Measurements from ENCODE around the gene NSMCE4A. TPM values are rescaled to one million over a fixed set of nuclear protein-coding genes. Genes with fewer than 3 reads are reported as not detected.
"Not testable (repeated sequence)": the region's sequence is repeated elsewhere in the genome, so short reads cannot be mapped to it uniquely, and the experiment has no call there.

NSMCE4A gene
- total RNA-seq, 1 donor from 2014 or later: 88.9 TPM

DNA sequence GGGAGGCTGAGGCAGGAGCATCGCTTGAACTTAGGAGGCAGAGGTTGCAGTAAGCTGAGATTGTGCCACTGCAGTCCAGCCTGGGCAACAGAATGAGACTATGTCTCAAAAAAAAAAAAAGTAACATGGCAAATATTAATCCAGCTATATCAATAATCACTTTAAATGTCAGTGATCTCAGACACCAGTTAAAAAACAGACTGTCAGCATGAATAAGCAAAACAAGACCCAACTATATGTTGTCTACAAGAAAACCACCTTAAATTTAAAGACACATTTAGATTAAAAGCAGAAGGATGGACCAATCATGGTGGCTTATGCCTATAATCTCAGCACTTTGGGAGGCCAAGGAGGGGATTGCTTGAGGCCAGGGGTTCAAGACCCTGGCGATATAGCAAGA, 38.7 kb downstream of the NSMCE4A start:
- no peak for DNase-seq
- H3K9me3 Mint-ChIP-seq: no peaks in the 10 kb centered on the region
- no peaks in the 10 kb centered on the region for H3K4me1 Mint-ChIP-seq
- H3K36me3 Mint-ChIP-seq (ENCODE audit: low read depth): no peaks in the 10 kb centered on the region
- no peak overlapping the region for H3K4me3 Mint-ChIP-seq
- no peak overlapping the region for H3K27ac Mint-ChIP-seq
- peaks cover 11% of the 10 kb centered on the region for H3K27me3 Mint-ChIP-seq
- intact Hi-C loops (cut with micrococcal nuclease): no loop called here

DNA sequence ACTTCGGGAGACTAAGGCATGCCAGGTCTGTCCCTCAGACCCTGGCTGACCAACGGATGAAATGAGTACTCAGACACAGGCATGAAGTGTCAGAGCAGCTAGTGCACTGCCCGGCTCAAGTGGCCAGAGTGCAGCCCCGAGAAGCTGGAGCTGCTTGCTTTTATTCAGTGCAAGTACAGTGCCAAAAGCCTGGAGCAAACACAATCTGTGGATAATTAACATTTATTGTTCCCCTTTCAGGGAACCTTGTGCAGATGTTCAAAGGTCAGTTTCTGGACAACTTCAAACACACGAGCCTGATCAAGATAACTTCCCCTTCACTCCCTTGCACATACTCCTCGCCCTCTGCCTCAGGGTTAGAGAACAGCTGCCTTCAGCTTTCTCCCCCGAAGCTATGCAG, 39.3 kb downstream of the NSMCE4A start:
- intact Hi-C loops (cut with micrococcal nuclease): no loop called here
- no peaks in the 10 kb centered on the region for H3K9me3 Mint-ChIP-seq
- no peak for DNase-seq
- H3K4me1 Mint-ChIP-seq: no peaks in the 10 kb centered on the region
- H3K27ac Mint-ChIP-seq: no peak overlapping the region
- no peaks in the 10 kb centered on the region for H3K36me3 Mint-ChIP-seq (ENCODE audit: low read depth)
- H3K4me3 Mint-ChIP-seq: no peak overlapping the region
- H3K27me3 Mint-ChIP-seq: peaks cover 11% of the 10 kb centered on the region

DNA sequence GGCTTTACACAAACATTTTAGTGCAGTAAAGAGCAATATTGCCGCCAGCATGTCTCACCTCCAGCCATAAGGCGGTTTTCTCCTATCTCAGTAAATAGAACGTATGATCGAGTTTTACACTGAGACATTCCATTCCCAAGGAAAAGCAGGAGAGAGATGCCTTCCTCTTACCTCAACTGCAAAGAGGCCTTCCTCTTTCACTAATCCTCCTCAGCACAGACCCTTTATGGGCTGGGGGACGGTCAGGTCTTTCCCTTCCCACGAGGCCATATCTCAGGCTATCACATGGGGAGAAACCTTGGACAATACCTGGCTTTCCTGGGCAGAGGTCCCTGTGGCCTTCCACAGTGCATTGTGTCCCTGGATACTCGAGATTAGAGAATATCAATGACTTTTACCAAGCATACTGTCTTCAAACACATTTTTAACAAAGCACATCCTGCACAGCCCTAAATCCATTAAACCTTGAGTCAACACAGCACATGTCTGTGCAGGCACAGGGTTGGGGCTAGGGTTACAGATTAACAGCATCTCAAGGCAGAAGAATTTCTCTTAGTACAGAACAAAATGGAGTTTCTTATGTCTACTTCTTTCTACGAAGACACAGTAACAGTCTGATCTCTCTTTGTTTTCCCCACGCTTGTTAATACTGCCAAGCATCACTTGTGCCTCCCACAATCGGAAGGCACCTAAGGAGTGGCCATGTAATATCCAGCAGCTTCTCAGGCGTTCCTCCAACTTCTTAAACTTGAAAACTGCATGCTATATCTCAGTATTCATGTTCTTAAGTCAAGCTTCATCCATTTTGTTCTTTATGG, 44.5 kb downstream of the NSMCE4A start:
- H3K27me3 Mint-ChIP-seq; DNase-seq; H3K27ac Mint-ChIP-seq; H3K36me3 Mint-ChIP-seq (ENCODE audit: low read depth); H3K9me3 Mint-ChIP-seq; intact Hi-C loops (cut with micrococcal nuclease): not testable (repeated sequence)
- Mint-ChIP-seq H3K4me3 (peak overlapping the region; percentile 63), H3K4me1 (peaks cover 14% of the 10 kb centered on the region)

DNA sequence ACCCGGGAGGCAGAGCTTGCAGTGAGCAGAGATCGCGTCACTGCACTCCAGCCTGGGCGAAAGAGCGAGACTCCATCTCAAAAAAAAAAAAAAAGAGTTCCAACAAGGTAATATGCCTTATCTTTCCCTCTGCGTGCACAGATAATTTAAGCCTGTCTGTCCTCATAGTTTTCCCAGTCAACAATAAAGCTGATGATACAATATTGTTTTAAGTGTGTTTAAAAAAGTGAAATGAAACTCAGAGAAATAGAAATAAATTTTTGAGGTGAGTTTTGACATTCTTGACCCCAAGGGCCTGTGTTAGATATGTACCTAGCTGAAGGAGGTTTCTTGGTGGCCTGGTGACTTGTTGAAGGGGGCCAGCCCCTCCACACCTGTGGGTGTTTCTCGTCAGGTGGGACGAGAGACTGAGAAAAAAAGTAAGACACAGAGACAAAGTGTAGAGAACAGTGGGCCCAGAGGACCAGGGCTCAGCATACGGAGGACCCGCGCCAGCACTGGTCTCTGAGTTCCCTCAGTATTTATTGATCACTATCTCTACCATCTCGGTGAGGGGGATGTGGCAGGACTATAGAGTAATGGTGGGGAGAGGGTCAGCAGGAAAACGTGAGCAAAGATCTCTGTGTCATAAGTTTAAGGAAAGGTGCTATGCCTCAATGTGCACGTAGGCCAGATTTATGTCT, 45.3 kb downstream of the NSMCE4A start:
- H3K9me3 Mint-ChIP-seq; H3K27ac Mint-ChIP-seq; H3K36me3 Mint-ChIP-seq (ENCODE audit: low read depth); DNase-seq; H3K27me3 Mint-ChIP-seq: not testable (repeated sequence)
- peak overlapping the region; percentile 63 for H3K4me3 Mint-ChIP-seq
- intact Hi-C loops (cut with micrococcal nuclease): loop anchor here (5.0 to 10.0 kb wide), 2 partner anchors 1075 to 1077 kb away; partner anchors contain the start of genes ACADSB, IKZF5 and WDR11
- peaks cover 17% of the 10 kb centered on the region for H3K4me1 Mint-ChIP-seq

DNA sequence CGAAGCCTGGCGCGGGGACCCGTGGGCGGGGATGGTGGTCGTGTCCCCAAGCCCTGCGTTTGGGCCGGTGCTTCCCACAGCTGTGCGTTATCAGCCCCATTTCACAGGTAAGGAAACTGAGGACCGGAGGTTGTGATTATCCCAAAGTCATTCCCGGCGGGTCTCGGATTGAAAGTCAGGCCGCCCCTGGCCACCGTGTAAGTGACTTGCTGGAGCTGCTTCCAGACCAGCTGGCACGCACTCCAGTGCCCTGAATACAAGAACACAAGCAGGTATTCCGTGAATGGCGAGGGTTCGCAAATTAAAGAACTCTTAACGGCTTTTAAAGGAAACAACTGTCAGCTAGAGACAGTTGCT, 46.5 kb downstream of the NSMCE4A start:
- Mint-ChIP-seq H3K27ac (peak overlapping the region; percentile 95), H3K36me3 (ENCODE audit: low read depth) (peaks cover 7% of the 10 kb centered on the region), H3K9me3 (no peaks in the 10 kb centered on the region), H3K4me3 (peak overlapping the region; percentile 93), H3K4me1 (peaks cover 17% of the 10 kb centered on the region), H3K27me3 (no peaks in the 10 kb centered on the region)
- DNase-seq: no peak
- intact Hi-C loops (cut with micrococcal nuclease): loop anchor here (5.0 to 10.0 kb wide), 2 partner anchors 1076 kb away; partner anchors contain the start of genes ACADSB, IKZF5 and WDR11

DNA sequence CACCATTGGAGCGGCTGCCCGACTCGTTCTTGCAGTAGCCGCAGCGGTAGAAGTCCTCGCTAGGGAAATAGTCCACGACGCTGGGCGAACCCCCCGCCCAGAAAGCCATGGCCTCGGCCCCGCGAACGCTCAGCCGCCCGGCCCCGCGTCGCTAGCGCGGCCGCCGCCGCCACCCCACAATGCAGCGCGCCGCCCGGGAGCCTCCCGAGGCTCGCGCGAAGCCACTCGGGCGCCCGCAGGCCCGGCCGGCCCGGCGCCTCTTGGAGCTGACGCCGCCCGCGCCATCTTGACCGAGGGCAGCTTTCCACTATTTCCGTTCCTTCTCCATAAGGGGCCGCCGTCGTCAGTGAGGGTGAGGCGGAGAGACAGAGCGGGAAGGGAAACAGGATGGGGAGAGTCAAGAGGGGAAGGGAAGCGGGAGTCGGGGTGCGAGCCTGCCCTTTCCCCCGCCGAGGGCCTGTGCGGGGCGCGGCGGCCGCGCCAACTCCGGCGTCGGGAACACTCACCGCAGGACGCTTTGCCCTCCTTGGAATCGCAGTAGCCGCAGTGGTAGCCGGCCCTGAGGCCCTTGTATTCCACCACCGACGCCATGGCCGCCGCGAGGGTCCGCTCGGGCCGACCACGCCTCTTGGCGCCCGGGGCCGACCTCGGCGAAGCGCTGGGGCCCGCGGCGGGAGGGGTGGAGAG, 47.0 kb downstream of the NSMCE4A start, which contains the start of gene ATE1:
TSS of gene ATE1 (minus strand) at position 191 of the 687 bp plus-strand sequence. CDS start at position 109, 82 bp downstream.
- H3K4me3 Mint-ChIP-seq: peak within 1 kb of the TSS; percentile 93
- no peaks in the 10 kb centered on the region for H3K9me3 Mint-ChIP-seq
- peaks cover 9% of the 10 kb centered on the region for H3K36me3 Mint-ChIP-seq (ENCODE audit: low read depth)
- peak within 1 kb of the TSS; percentile 95 for H3K27ac Mint-ChIP-seq
- DNase-seq: peak; percentile 95
- peaks cover 18% of the 10 kb centered on the region for H3K4me1 Mint-ChIP-seq
- intact Hi-C loops (cut with micrococcal nuclease): loop anchor here (1.0 to 10.0 kb wide), 3 partner anchors 47 to 1077 kb away; partner anchors contain the start of genes ACADSB, IKZF5, NSMCE4A and WDR11
- no peaks in the 10 kb centered on the region for H3K27me3 Mint-ChIP-seq

DNA sequence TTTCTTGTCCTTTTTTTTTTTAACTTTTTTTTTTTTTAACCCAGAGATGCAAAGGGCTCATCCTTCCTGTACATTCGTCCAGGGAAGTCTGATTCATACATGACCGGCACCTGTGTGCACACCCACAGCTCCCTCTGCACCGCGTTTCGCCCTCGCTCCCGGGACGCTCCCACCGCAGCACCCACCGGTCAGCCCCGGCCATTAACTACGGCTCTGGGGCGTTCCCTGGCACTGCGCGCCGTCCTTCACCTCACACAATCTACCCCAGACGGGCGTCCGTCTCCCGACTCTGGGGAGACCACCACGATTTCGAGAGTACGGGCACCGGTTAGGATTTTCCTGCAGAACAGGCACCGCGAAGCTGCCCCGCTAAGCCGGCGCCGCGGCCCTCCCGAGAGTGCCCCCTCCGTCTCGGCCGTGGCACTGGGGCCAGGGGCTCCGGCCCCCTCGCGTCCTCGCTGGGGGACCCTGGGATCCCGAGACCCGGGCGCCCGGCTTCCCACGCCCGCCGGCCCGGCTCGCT, 47.6 kb downstream of the NSMCE4A start:
- H3K4me3 Mint-ChIP-seq: peak overlapping the region; percentile 93
- H3K9me3 Mint-ChIP-seq: no peaks in the 10 kb centered on the region
- peaks cover 15% of the 10 kb centered on the region for H3K36me3 Mint-ChIP-seq (ENCODE audit: low read depth)
- peaks cover 20% of the 10 kb centered on the region for H3K4me1 Mint-ChIP-seq
- no peaks in the 10 kb centered on the region for H3K27me3 Mint-ChIP-seq
- no peak for DNase-seq
- intact Hi-C loops (cut with micrococcal nuclease): loop anchor here (1.0 to 10.0 kb wide), 3 partner anchors 48 to 1077 kb away; partner anchors contain the start of genes ACADSB, IKZF5, NSMCE4A and WDR11
- H3K27ac Mint-ChIP-seq: peak overlapping the region; percentile 94

DNA sequence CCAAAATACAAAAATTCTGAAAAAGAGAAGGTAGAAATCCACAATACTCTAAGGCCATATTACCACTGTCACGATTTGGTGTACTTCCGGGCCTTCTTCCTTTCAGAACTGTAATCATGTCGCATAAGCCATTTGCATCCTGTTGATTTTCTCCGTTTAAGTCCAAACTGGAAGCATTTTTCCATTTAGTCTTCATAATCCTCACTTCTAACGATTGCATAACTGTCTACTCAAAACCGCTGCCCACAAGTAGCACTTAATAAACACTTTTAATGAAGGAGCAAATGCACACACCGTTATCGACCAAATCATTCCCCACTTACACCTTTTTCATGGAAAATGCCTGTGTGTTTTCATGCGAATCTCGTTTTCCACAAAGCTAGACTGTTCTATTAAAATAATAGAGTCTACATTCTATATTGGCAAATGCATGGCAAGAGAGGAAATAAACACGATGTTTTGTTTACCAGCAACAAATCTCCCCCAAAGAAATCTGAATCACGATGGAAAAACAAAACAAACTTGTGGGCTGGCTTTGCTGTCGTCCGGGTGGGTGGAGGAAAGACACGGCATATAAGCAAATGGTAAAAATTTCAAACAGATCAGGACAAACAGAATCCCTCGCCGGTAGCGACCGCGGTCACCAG, 48.2 kb downstream of the NSMCE4A start:
- Mint-ChIP-seq H3K36me3 (ENCODE audit: low read depth) (peaks cover 15% of the 10 kb centered on the region), H3K4me1 (peaks cover 20% of the 10 kb centered on the region)

DNA sequence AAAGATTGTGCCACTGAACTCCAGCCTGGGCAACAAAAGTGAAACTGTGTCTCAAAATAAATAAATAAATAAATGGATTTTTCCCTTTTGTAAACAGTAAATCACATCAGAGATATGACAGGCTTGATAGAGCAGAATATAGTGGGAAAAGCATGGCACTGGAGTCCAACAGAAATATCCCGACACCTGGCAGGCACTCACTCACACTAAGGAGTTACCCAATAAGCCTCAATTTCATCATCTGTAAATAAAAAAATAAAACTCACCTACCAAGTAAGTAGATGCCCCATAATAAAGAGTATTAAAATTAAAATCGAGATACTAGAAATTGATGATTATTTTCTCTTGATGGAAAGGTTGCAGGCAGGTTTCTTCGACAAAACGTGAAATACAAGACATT, 48.9 kb downstream of the NSMCE4A start:
- H3K36me3 Mint-ChIP-seq (ENCODE audit: low read depth): peaks cover 18% of the 10 kb centered on the region
- no peaks in the 10 kb centered on the region for H3K9me3 Mint-ChIP-seq
- no peak overlapping the region for H3K27ac Mint-ChIP-seq
- H3K4me3 Mint-ChIP-seq: no peak overlapping the region
- no peak for DNase-seq
- H3K27me3 Mint-ChIP-seq: no peaks in the 10 kb centered on the region
- intact Hi-C loops (cut with micrococcal nuclease): loop anchor here (5.0 to 10.0 kb wide), 2 partner anchors 1074 to 1079 kb away; partner anchors contain the start of genes ACADSB, IKZF5 and WDR11
- H3K4me1 Mint-ChIP-seq: peaks cover 20% of the 10 kb centered on the region

More for the DNA sequence above, 48.2 kb downstream of the NSMCE4A start:
- Mint-ChIP-seq H3K27me3 (no peaks in the 10 kb centered on the region), H3K4me3 (peak overlapping the region; percentile 93), H3K27ac (peak overlapping the region; percentile 94), H3K9me3 (no peaks in the 10 kb centered on the region)
- intact Hi-C loops (cut with micrococcal nuclease): loop anchor here (1.0 to 10.0 kb wide), 3 partner anchors 49 to 1078 kb away; partner anchors contain the start of genes ACADSB, IKZF5, NSMCE4A and WDR11
- peak; percentile 80 for DNase-seq

DNA sequence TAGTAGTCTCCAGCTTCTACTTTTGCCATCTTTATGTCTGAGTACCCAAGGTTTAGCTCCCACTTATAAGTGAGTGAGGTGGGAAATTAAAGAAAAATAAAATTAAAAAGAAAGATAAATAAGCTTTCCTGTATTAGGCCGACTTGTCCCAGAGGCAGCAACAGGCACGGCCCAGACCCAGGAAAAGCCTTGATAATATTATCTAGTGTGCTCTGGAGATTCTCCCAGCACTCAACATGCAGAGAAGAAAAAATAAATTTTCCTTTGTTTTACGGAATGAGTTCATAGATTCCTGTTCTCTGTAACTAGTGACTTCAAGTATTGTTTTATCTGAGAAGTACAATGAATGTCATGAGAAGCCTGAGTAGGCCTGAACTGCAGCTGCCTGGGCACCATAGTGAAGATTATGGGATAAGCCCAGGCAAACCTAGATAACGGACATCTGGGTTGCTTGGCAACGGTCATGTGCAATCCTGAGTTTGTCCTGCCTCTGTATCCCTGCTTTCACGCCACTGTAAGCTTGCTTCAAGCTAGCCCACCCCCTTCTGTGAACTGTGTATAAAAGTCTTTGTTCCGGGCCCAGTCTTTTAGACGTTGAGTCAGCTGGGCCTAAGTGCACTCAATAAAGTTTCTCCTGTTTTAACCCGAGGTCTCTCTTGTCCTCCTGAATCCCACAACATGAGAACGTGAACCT, 53.6 kb downstream of the NSMCE4A start:
- intact Hi-C loops (cut with micrococcal nuclease): loop anchor here (10.0 kb wide), 1 partner anchor 1083 kb away; the partner anchor contains the start of genes ACADSB and IKZF5
- H3K9me3 Mint-ChIP-seq: no peaks in the 10 kb centered on the region
- no peak for DNase-seq
- H3K27ac Mint-ChIP-seq: no peak overlapping the region
- H3K27me3 Mint-ChIP-seq: no peaks in the 10 kb centered on the region
- peaks cover 35% of the 10 kb centered on the region for H3K36me3 Mint-ChIP-seq (ENCODE audit: low read depth)
- no peak overlapping the region for H3K4me3 Mint-ChIP-seq
- H3K4me1 Mint-ChIP-seq: peaks cover 10% of the 10 kb centered on the region

DNA sequence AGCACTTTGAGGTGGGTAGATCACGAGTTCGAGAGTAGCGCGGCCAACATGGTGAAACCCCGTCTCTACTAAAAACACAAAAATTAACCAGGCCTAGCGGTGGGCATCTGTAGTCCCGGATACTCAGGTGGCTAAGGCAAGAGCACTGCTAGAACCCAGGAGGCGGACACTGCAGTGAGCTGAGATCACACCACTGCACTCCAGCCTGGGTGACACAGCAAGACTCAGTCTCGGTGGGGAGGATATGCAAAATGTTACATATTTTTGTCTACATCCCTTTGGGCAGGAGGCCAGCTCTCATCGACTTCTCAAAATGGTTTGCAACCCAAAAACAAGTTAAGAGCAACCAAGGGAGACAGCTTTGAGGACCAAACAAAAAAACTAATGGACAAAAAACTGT, 55.4 kb downstream of the NSMCE4A start:
- H3K4me3 Mint-ChIP-seq: no peak overlapping the region
- H3K4me1 Mint-ChIP-seq: peaks cover 9% of the 10 kb centered on the region
- intact Hi-C loops (cut with micrococcal nuclease): loop anchor here (10.0 kb wide), 1 partner anchor 1085 kb away; the partner anchor contains the start of genes ACADSB and IKZF5
- no peaks in the 10 kb centered on the region for H3K27me3 Mint-ChIP-seq
- no peaks in the 10 kb centered on the region for H3K9me3 Mint-ChIP-seq
- peaks cover 39% of the 10 kb centered on the region for H3K36me3 Mint-ChIP-seq (ENCODE audit: low read depth)
- H3K27ac Mint-ChIP-seq: no peak overlapping the region
- DNase-seq: no peak

DNA sequence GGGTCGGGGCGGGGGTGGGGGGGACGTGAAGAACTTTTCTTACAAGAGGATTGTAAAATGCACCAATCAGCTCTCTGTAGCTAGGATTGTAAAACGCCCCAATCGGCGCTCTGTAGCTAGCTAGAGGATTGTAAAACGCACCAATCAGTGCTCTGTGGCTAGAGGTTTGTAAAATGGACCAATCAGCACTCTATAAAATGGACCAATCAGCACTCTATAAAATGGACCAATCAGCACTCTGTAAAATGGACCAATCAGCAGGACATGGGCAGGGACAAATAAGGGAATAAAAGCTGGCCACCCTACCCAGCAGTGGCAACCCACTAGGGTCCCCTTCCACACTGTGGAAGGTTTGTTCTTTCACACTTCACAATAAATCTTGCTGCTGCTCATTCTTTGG, 56.2 kb downstream of the NSMCE4A start:
- H3K9me3 Mint-ChIP-seq; H3K4me3 Mint-ChIP-seq; H3K27me3 Mint-ChIP-seq; DNase-seq; H3K27ac Mint-ChIP-seq; intact Hi-C loops (cut with micrococcal nuclease): not testable (repeated sequence)
- H3K36me3 Mint-ChIP-seq (ENCODE audit: low read depth): peaks cover 45% of the 10 kb centered on the region
- H3K4me1 Mint-ChIP-seq: peaks cover 11% of the 10 kb centered on the region

All from activated CD4-positive, alpha-beta T cell treated with anti-CD3 and anti-CD28 coated beads, Interleukin-2, amount 10 ng/mL, durations not matched to agents 24 days and 14 days (primary cell).